ENCODE data around the gene CHADL. TPM values are rescaled to one million over a fixed set of nuclear protein-coding genes. Genes with fewer than 3 reads are reported as not detected.
"Not testable (repeated sequence)": the region's sequence is repeated elsewhere in the genome, so short reads cannot be mapped to it uniquely, and the experiment has no call there.

Gene CHADL
- polyA plus RNA-seq, 3 donors = 1.8 to 3.4 (median 2.9) TPM

DNA sequence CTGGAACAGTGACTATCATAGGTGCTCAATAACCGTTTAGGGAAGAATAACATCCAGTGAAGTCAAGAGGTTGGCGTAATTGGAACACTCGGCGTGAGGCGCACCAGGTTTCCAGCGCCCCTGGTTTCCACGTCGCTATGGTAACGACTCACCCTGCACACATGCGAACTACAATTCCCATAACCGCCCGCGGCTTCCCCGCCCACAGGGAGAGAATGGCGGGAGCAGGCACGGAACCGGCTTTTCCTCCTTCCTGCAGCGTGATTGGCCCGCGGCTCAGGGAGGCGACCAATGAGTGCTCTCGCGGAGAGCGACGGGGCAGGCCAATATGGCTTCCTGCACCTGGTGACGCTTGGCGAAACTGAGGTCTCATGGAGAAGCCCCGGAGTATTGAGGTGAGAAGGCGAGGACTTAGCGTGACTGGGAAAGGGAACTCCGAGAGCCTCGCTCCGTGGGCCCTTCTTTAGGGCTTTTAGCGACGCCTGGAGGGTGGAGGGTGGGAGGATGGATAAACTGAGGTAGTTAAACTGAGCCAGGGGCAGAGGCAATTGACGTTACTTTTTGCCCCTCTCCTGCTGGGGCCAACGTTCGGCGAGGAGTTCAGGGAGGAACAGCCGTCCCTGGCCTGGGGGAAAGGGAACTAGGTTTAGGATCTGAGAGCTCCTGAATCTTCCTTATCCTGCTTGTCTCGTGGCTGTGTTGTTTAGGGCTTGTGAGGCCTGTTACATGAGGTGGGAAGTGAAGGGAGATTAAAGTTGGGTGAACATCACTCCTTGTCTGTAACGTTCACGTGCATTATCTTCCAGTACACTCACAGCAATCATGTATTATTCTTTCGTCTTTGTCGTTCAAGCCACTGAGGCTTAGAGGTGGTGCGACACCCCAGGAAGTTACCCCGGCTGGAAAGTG is 35.5 kb downstream of the CHADL start, which contains the start of gene L3MBTL2:
Gene L3MBTL2 (plus strand): TSS at position 321 of the 909 bp plus-strand sequence. CDS start 51 bp downstream, at position 372.
- WGBS, 3 donors = 2% methylated on average over 47 of the region's 47 CpGs
- no peak within 1 kb of the TSS for H3K27ac ChIP-seq (ENCODE audit: low read depth, low read length)

DNA sequence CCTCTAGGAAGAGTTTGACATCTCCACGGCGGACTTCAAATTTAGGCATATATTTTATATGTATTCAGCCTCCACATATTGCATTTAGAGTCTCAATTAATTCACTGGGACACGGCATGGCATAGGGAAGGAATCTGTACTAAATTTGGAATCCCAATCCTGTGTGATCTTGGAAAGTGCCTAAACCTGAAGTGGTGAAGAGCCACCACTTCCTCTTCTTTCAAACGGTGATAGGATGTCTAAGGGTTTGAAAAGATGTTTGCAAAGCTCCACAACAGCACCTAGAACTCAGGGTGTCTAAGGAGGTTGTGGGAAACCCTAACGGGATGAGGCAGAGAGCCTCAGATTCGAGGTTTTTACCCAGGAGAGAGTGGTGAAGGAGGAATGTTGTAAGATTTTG is 36.7 kb downstream of the CHADL start:
- H3K27ac ChIP-seq (ENCODE audit: low read depth, low read length) = no peak overlapping the region
- 63 to 65% (median 65%) methylated on average over 6 of the region's 6 CpGs for WGBS, 3 donors

DNA sequence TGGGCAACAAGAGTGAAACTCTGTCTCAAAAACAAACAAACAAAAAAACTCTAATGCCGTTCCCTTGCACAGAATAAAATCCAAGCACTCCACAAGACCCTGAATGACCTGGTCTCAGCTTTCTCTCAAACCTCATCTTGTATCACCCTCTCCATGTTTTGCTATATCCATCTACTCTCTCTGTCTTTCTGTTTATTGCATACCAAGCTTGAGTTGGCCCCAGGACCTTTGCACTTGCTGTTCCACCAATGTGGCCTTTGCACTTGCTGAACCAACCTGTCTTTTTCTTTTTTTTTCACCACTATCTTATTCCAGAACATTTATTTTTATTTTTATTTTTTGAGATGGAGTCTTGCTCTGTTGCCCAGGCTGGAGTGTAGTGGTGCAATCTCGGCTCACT is 37.6 kb downstream of the CHADL start:
- H3K27ac ChIP-seq (ENCODE audit: low read depth, low read length) = no peak overlapping the region
- 90 to 97% (median 92%) methylated on average over 2 of the region's 2 CpGs for WGBS, 3 donors

DNA sequence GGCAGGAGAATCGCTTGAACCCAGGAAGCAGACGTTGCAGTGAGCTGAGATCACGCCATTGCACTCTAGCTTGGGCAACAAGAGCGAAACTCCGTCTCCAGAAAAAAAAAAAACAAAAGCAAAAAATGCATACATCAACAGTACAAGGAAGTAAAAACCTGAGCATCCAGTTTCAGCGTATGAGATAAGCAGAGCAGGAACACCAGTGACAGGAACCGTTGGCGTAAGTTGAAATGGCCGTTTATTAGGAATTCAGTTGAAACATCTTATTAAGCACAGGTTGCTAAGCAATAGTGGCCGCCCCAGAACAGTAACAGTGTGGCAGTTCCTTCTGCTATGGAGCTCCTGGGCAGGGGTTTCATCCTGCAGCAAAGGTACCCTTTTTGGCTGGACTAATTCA is 39.6 kb downstream of the CHADL start:
- 43 to 50% (median 49%) methylated on average over 10 of the region's 10 CpGs for WGBS, 3 donors

GRCh38 chr22:41198027-41198580 is 42.6 kb downstream of the CHADL start:
- 1 to 3% (median 1%) methylated on average over 9 of the region's 9 CpGs for WGBS, 3 donors
- H3K27ac ChIP-seq (ENCODE audit: low read depth, low read length) = no peak overlapping the region

More for the DNA sequence above, 39.6 kb downstream of the CHADL start:
- H3K27ac ChIP-seq (ENCODE audit: low read depth, low read length) = no peak overlapping the region

DNA sequence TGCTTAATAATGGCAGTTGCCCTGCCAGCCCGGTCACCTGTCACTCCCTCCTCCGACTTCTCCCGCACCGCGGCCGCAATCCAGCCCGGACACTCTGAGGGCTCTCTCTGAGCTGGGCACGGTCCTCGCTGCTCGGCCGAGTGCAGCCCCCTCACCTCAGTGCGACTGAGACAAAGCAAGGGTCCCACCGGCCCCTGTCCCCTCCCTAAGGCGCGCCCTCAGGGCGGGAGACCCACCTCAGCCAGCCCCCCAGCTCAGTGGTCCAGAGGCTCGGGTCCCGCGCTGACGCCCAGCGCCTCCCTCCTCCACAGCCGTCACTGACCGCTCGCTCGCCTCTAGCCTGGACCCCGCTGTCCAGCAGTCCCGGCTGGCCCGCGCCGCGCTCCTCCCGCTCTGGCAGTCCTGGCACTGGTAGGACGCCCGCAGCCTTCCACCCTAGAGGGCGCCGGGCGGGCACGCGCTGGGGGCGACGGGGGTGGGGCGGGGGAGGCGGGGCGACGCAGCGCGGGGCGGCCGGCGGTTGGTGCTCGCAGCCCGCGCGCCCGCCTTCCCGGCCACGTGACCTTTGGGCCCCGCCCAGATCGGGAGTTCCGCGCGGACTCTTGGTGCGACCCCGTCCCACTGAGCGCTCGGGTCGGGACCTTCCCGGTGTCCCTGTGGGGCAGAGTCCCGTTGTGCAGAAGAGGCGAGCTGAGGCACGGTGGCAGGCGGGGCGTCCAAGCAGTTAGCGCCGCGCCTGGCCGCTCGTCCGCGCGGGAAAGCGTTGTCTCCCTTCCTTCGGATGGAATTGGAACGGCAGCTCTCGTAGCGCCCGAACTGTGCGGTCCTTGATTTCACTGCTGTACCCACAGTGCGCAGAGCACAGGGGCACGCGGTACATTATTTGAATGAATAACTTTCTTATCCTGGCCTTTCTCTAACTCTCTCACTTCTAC is 43.4 kb downstream of the CHADL start:
- H3K27ac ChIP-seq (ENCODE audit: low read depth, low read length) = no peak overlapping the region
- 0 to 1% (median 1%) methylated on average over 79 to 91 of the region's 91 CpGs for WGBS, 3 donors

- WGBS, 3 donors = 89 to 96% (median 90%) methylated on average over 6 of the region's 6 CpGs
- no peak overlapping the region for H3K27ac ChIP-seq (ENCODE audit: low read depth, low read length)
These were observed 46.9 kb downstream of the CHADL start for GRCh38 chr22:41193829-41194228.

GRCh38 chr22:41191467-41191866 is 49.3 kb downstream of the CHADL start:
- 65 to 92% (median 86%) methylated on average over 2 of the region's 2 CpGs for WGBS, 3 donors
- H3K27ac ChIP-seq (ENCODE audit: low read depth, low read length) = no peak overlapping the region

GRCh38 chr22:41184679-41185078 is 56.1 kb downstream of the CHADL start:
- no peak overlapping the region for H3K27ac ChIP-seq (ENCODE audit: low read depth, low read length)
- 41 to 70% (median 45%) methylated on average over 3 of the region's 3 CpGs for WGBS, 3 donors

- no peak overlapping the region for H3K27ac ChIP-seq (ENCODE audit: low read depth, low read length)
- 65 to 83% (median 66%) methylated on average over 15 of the region's 15 CpGs for WGBS, 3 donors
These were observed 59.1 kb downstream of the CHADL start for GRCh38 chr22:41181349-41182241.

DNA sequence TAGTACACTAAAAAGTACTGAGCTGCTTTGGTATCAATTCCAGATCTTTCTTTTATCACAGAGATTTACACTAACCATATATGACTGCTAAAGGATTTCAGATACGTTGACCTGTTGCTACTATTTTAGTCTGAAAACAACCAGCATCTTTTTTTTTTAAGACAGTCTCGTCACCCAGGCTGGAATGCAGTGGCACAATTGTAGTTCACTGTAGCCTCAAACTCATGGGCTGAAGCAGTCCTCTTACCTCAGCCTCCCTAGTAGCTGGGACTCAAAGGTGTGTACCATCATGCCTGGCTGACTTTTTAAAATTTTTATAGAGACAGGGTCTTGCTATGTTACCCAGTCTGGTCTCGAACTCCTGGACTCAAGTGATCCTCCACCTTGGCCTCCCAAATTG is 59.8 kb downstream of the CHADL start:
- WGBS, 3 donors = 81 to 90% (median 85%) methylated on average over 3 of the region's 3 CpGs
- H3K27ac ChIP-seq (ENCODE audit: low read depth, low read length) = no peak overlapping the region

DNA sequence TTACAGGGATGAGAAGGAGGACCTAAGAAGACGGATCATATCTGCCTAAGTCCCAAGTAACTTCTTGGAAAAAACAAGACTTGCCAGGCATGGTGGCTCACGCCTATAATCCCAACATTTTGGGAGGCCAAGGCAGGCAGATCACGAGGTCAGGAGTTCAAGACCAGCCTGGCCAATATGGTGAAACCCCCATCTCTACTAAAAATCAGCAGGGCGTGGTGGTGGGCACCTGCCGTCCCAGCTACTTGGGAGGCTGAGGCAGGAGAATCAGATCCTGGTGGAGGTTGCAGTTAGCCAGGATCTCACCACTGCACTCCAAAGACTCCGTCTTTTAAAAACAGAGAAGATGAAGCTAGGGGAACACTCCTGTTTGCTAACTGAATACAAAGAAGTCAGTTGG is 60.4 kb downstream of the CHADL start:
- WGBS, 3 donors = 94 to 98% (median 97%) methylated on average over 6 of the region's 6 CpGs
- not testable (repeated sequence) for H3K27ac ChIP-seq (ENCODE audit: low read depth, low read length)

Other genes with a start within 250 kb of the CHADL start
- 10 to 100 TPM in 2 of 3 donors, 1 to 10 TPM in 1; 7.8 to 16.0 (median 14.6) TPM for gene EP300, start 148.3 kb downstream of the CHADL start, polyA plus RNA-seq
- 10 to 100 TPM in 2 of 3 donors, 1 to 10 TPM in 1; 7.0 to 13.7 (median 10.1) TPM for gene L3MBTL2, start 35.6 kb downstream of the CHADL start, polyA plus RNA-seq
- 10 to 100 TPM; 23.8 to 34.3 (median 33.1) TPM for gene RANGAP1, start 45.3 kb upstream of the CHADL start, polyA plus RNA-seq
- gene ZC3H7B, start 60.6 kb upstream of the CHADL start, polyA plus RNA-seq = 10 to 100 TPM; 20.0 to 42.5 (median 34.9) TPM
- 10 to 100 TPM in 2 of 3 donors, 1 to 10 TPM in 1; 9.9 to 19.0 (median 15.9) TPM for gene TEF, start 141.0 kb upstream of the CHADL start, polyA plus RNA-seq
- 10 to 100 TPM; 18.4 to 48.0 (median 25.4) TPM for gene TOB2, start 205.9 kb upstream of the CHADL start, polyA plus RNA-seq
- gene PHF5A, start 227.8 kb upstream of the CHADL start, polyA plus RNA-seq = 10 to 100 TPM; 26.0 to 41.7 (median 36.8) TPM
- gene ACO2, start 228.2 kb upstream of the CHADL start, polyA plus RNA-seq = 100 to 1,000 TPM in 1 of 3 donors, 10 to 100 TPM in 2; 61.9 to 197 (median 63.4) TPM